HG03280 (cell line): ENCODE results near the gene TUBB4A.

ENCODE experiments used
- ATAC-seq: cut with Tn5 transposase; IDR thresholded peaks from one replicate; pipeline ENCODE4 v1.9.1; 2021; ENCODE audit warnings: mild to moderate bottlenecking, moderate library complexity; ENCODE audit not compliant: unreplicated experiment

Gene TUBB4A

DNA sequence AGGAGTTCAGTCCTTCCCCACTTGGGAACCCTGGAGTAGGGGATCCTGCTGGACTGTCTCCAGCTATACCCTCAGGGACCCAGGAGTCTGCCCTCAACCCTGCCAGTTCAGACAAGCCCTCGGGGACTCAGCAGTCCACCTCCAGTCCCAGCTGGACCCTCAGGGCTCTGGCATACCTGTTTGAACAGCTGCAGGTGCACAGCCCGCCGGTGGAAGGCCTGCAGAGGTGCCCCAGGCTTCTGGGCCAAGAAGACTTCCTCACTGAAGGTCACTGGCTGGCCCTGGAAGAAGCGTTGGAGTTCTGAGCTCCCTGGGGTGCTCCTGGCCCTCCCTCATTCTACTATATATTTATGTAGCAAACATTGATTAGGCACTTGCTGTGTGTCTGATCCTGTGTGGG is 29.4 kb downstream of the TUBB4A start:
- no peak for ATAC-seq

- ATAC-seq, result no peak
These were observed 31.0 kb downstream of the TUBB4A start for GRCh38 chr19:6471076-6471475.

DNA sequence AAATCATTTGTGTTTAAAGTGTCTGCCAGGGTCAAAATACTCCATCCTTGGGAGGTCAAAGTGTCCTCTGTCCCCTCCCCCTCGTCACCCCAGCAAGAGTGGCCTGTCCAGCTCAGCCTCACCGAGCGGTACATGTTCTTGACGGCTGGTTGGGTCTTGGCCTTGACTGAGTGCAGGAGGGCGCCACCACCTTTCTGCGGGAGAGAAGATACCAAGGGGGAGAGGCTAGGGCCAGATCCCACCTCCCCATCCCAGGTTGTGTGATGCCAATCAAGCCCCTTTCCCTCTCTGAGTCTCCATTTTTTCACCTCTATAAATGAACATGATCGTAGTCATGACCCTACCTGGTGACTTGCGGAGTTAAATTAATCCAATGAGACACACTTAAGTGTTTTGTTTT is 31.9 kb downstream of the TUBB4A start:
- no peak for ATAC-seq

DNA sequence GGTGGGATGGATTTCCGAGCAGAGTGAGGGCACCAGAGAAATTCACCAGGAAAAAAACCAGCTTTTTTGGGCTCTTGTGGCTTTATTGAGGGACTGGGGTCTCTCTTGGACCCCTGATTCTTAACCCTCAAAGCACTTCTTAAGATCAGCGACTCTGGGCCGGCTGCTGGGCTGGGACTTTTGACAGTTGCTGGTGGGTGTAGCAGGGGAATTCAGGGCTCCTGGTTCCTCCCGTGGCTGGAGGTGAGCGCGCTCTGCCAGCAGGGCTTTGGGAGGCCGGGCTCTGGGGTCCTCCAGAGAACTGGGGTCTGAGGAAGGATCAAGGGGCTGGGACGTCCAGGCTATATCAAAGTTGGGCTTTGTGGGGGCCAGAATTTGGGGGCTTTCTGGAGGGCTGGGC is 34.7 kb downstream of the TUBB4A start:
- ATAC-seq, result no peak

- ATAC-seq, result no peak
These were observed 35.4 kb downstream of the TUBB4A start for GRCh38 chr19:6466526-6467248.

- ATAC-seq, result no peak
These were observed 36.4 kb downstream of the TUBB4A start for GRCh38 chr19:6465663-6466062.

DNA sequence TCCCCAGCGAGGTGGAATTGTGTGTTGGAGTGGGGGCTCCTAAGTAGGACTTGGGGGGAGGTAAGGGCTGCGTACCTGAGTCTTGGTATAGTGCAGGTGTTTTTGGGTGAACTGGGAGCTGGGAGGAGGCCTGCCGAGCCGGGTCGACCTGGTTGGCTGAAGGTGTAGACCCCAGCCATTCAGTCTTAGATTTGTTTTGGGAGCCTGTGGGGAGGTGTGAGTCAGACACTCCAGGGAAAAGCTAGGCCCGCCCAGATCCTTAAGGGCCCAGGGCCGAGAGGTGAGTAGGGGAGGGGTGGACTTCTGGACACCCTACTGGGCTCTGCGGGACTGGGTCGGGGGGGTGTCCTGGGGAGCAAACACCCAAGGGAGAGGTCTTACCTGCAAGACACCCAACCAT is 37.1 kb downstream of the TUBB4A start:
- ATAC-seq, result no peak

- no peak for ATAC-seq
These were observed 37.8 kb downstream of the TUBB4A start, which contains the start of gene CRB3 for GRCh38 chr19:6464070-6464873. CRB3 (plus strand) TSS chr19:6464271; CDS start chr19:6464702, 431 bp downstream.

- peak; percentile 79 for ATAC-seq
These were observed 41.8 kb downstream of the TUBB4A start for GRCh38 chr19:6460099-6460884.

- peak; percentile 23 for ATAC-seq
These were observed 42.6 kb downstream of the TUBB4A start, which contains the start of gene SLC25A23 for GRCh38 chr19:6459262-6460098. SLC25A23 (minus strand) TSS chr19:6459792; CDS start chr19:6459628, 164 bp downstream.

- ATAC-seq, result no peak
These were observed 43.3 kb downstream of the TUBB4A start for GRCh38 chr19:6458695-6459261.

DNA sequence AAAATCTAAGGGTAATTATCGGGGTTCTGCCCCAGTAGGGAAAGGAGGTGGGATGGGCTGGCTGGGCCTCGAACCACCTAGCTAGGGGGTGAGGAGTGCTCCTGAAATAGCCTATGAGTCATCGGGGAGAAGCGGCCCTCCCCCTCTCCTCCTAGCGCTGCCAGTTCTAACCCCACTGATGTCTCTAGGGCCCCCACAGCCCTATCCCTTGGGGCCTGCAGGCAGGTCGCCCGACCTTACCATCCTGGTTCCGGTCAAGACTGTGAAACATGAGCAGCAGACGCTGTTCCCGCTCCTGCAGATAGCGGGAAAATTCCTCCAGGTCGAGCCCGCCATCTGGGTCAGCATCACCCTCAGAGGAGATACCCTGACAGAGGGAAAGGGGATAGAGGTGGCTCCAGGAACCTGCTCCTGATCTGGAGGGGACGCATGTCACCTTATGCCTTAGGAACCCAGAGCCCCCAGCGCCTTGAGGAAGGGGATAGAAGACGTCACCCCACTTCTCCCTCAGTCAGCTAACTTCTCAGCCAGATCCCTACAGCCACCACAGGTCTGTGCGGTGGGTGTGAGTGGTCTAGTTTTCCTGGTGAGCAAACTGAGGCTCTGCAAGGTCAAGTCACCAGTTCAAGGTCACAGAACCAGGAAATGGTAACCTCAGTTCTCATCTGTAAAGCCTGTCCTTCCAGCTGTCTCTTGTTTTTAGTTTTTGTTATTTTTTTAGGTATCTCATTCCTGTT is 44.0 kb downstream of the TUBB4A start:
- no peak for ATAC-seq

DNA sequence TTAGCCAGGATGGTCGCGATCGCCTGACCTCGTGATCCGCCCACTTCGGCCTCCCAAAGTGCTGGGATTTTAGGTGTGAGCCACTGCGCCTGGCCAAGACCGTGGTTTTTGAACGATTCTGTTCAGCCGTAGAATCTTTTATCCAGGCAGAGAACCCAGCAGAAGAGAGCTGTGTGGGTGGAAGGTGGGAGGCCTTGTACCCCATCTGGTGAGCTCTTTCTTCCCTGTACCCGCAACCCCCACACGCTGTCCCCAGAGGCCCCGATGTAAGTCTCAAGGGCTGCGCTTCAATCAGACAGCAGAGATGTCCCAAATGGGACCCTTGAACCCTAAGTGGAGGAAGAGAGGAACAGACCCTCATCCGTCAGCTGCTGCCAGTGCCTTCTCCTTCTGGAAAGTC is 46.2 kb downstream of the TUBB4A start:
- ATAC-seq, result no peak

GRCh38 chr19:6453951-6454565 is 48.1 kb downstream of the TUBB4A start:
- no peak for ATAC-seq

DNA sequence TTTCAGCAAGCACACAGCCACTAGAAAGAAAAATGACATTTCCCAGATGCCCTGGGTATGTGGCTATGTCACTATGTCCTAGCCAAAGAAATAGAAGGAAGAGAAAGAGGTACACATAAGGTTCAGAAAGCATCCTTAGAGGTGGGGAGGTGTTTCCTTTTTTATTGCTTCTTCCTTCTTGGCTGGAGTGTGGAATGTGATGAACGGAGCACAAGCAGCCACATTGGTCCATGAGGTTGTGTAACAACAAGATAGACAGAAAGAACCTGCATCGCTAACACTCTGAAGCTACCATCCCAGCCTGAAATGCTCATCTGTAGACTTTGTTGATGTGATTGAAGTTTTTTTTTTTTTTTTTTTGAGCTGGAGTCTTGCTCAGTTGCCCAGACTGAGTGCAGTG is 49.2 kb downstream of the TUBB4A start:
- no peak for ATAC-seq

DNA sequence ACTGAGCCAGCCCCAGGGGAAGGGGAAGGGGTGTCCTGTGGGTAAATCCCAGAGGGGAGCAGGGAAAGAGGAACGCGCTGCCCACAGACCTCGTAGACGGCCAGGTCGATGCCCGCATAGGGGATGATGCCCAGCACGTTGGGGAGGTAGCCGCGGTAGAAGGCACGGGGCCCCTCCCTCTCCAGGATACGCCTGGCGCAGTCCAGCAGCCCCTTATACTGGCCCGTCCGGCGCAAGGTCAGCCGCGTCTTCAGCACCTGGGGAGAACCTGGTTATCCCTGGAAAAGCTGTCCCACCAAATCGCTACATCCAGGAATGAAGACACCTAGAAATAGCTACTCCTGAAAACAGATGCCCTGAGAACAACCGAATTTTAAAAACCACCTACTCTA is 49.9 kb downstream of the TUBB4A start:
- ATAC-seq, result no peak

- no peak for ATAC-seq
These were observed 50.4 kb downstream of the TUBB4A start for GRCh38 chr19:6451583-6452222.

GRCh38 chr19:6450166-6450565 is 51.9 kb downstream of the TUBB4A start:
- ATAC-seq, result no peak

GRCh38 chr19:6448045-6448444 is 54.1 kb downstream of the TUBB4A start:
- no peak for ATAC-seq
